ENCODE results near the gene DCLRE1B.

The DCLRE1B gene

DNA sequence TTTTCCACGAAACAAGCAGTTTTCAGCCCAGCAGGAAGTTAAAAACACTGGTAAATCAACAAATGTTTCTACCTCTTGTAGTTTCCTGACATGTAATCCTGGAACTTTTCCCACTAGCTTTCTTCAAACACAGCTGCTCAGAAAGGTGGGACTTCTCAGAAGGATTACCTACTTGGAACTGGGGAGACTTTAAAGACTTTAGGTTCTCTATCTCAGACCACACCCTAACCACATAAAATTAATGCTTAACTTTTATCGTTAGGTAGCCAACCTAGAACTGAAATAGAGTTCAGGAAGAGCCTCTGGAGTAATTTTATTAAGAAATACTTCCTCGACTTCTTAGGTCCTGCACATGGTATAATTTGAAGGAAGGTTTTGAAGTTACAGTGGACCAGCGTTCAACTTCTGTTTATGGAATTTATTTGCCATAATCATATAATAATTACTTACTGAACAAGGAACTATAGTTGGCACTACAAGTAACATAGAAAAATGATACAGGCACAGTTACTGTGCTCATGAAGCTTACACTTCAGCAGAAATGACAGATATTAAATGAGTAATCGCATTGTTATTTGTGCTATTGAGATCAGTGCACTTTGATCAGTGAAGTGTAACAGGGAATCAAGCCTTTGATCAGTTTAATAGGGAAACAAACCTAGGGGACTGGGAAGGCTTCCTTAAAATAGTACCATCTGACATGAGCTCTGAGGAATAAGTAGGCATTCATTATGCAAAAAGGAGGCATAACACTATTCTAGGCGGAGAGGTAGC lies 17.5 kb upstream of the DCLRE1B start, which contains the start of gene BCL2L15:
BCL2L15 (minus strand) TSS at position 180 of the 774 bp plus-strand sequence. CDS start 206 bp downstream, outside the sequence.
- DNase-seq, result no peak

DNA sequence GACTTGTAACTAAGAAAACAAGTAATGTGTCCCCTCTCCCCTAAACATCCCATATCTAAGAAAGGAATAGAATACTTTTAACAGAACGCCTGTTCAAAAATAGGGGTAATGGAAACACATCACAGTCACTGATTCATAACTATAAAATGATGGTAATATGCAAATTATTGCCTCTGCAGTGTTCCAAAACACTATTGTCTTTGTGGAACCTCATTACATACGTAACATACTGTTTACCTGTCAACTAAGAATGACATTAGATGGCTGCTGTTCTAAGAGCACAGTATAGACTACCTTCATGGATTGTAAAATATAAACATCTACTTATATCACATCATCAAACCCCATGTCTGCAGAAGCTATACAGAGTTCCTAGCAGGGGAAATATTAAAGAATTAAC lies 14.3 kb upstream of the DCLRE1B start:
- DNase-seq, result no peak

DNA sequence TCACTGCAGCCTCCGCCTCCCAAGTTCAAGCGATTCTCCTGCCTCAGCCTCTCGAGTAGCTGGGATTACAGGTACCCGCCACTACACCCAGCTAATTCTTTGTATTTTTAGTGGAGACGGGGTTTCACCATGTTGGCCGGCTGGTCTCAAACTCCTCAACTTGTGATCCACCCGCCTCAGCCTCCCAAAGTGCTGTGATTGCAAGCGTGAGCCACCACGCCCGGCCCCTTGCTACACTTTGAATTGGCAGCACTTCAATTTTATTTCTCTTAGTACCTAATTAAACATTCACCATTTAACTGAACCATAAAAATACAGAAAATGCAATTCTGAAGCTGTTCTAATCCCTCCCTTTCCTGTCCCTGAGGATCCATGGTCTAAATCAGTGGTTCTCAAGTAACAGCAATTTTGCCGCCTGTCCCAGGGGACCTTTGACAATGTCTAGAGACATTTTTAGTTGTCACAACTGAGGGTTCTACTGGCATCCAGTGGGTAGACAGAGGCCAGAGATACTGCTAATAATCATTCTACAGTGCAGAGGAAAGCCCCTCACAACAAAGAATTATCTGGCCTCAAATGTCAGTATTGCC lies 13.4 kb upstream of the DCLRE1B start:
- DNase-seq, result no peak

DNA sequence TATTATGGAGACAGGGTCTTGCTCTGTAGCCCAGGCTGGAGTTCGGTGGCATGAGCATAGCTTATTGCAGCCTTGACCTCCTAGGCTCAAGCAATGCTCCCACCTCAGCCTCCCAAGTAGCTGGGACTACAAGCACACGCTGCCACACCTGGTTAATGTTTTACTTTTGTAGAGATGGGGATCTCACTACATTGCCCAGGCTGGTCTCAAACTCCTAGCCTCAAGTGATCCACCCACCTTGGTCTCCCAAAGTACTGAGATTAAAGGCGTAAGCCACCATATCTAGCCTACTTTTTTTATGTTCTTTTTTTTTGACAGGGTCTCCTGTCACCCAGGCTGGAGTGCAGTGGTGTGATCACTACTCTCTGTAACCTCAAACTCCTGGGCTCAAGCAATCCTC lies 11.9 kb upstream of the DCLRE1B start:
- DNase-seq, result no peak

DNA sequence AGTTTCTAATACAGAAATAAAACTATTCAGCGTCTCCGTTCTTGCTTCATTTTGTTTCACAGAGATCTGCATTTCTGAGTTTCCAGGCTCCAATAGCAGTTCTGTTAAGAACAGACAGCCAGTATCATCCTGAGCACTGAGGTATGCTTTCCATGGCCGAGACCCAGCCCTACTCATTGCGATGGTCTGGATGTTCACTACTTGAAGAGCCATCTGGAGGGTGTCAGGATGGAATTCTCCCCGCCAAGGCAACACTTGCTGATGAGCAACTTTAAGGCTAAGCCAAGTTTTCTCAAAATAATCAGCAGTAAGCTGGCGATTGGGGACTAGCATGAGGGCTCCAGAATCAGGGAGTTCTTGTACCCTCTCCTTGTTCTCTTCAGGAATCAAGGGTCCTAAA lies 10.0 kb upstream of the DCLRE1B start:
- DNase-seq, result no peak

DNA sequence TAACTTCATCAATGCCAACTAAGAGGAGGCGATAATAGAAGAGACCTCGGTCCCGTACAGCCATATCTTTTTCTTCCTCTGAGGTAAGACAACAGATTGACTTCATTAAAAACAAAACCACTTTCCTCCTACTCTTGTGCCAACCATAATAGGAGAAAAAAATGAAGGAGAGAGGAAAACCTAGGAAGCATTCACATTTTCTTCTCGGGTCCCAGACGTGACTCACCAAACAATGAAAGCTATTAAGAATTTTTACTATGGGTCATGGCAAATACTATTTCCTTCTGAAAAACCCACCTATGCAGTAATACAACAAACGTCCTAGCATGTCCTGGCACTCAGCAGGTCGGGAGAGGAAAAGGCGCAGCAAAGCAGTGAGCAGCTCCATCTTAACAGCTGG lies 9.2 kb upstream of the DCLRE1B start:
- peak; percentile 41 for DNase-seq

DNA sequence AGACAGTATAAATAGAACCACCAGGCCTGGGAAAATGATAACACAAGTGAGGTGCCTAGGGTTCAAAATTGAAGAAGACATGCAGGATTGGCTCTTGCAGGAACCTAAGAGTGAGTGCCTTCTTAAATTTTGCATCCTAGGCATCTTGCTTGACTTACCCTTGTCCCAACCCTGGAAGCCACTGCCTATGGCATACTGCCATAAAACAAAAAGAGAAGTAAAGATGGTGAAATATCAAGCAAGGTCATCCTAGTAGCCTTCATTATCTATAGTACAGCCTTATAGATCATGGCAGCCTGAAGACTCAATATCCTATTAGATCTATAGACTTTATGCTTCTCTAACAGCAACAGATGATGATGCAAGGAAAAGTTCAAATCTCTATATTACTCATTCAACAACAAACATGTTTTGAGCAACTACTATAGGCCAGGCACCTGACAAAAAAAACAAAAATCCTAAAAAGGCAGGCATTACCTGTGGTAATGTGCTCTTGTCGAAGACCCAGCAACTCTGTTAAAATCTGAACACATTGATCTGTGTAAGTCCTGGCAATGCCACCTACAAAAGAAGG lies 6.8 kb upstream of the DCLRE1B start:
- no peak for DNase-seq

DNA sequence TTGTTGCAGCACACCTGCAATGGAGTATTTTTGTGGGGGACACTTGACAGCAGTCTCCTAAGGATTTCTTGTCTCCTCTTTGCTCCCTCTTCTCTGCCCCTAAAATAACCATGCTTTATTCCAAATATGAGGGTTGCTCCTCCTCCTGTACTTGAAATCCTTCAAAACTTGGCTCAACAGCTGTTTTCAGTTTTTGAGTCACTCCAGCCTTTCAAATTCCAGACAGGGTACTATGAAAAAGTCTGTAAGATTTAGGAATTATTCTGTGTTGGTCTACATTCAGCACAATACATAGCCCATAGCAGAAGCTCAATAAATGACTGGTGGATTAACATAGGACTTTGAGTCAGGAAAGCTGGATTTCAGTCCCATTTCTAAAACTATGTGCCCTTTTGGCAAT lies 6.0 kb upstream of the DCLRE1B start:
- peak; percentile 33 for DNase-seq

DNA sequence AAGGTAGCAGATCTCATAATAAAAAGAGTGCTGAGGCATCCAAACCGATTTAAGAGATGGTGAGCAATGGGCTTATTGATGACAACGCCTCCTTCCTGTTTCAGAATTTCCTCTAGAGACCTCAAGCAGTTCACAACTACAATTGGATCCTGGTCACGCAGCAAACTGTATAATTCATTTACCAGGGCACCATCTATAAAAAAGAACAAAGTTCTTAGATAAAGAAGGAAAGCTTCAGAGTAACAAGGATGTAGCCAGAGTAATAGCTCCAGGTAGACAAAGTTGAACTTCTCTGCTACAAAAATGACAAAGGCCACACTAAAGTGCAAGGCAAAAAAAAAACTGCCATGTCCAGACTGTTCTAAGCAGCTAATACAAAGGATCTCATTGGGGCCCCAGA lies 3.9 kb upstream of the DCLRE1B start:
- no peak for DNase-seq

DNA sequence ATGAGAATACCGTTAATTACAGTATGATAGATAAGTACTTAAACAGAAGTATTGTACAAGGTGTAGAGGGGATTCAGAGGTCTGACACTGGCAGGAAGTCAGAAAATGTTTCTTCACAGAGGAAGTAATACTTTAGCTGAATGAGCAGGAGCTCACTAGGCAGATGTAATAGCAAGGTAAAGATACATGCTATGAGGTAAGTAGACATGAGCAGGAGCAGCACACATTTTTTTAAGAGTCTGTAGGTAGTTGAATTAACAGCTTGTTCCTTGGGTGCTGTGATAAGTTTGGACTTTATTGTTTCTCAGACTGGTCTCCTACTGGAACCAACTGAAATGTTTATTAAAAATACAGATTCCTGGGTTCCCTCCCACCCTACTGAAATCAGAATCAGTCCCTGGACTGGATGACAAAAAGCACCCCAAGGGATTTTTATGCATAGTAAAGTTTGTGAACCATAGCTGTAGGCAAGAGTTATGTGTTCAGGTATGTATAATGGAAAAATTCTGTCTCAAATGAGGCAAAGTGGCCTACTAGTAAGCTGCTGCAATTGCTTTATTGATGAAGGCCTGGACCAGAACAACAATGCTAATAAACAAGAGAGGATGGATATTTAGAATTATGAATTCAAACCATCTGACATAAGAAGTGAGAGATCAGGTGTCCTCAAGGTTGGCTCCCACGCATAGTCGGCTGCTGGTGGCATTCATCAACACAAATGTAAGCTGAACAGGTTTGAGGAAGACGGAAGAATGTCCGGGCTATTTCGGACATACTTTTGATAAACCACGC lies 1.4 kb upstream of the DCLRE1B start:
- DNase-seq, result no peak

DNA sequence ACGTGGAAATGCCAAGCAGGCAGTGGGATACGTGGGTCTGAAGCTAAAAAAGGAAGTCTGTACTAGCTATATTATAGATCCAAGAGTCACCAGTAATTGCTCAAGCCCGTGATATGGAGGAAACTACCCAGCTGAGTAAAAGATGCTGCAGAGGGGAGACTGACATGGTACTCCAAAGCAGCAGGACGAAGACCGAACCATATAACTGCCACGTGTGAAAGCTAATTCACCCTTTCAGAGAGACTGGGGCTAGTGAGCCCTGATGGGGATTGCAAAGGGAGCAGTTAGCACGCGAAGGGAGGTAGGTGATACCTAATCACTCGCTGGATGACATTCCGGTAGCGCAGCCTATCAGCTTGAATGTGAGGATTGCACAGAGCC lies 843 bp upstream of the DCLRE1B start:
- DNase-seq, result no peak

DNA sequence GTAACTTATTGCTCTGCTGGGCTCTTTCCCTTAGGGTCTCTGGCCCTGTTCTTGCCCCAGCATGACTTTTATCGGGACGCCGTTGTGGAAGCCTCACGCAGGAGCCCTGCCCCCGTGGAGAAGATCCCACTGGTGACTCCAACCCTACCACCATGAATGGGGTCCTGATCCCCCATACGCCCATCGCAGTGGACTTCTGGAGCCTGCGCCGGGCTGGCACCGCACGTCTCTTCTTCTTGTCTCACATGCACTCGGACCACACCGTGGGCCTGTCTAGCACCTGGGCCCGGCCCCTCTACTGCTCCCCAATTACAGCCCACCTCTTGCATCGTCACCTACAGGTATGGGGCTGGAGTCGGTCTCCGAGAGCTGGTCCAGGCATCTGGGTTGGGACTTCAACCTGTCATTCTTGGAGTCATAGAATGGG lies 322 bp downstream of the DCLRE1B start:
- DNase-seq, result no peak

DNA sequence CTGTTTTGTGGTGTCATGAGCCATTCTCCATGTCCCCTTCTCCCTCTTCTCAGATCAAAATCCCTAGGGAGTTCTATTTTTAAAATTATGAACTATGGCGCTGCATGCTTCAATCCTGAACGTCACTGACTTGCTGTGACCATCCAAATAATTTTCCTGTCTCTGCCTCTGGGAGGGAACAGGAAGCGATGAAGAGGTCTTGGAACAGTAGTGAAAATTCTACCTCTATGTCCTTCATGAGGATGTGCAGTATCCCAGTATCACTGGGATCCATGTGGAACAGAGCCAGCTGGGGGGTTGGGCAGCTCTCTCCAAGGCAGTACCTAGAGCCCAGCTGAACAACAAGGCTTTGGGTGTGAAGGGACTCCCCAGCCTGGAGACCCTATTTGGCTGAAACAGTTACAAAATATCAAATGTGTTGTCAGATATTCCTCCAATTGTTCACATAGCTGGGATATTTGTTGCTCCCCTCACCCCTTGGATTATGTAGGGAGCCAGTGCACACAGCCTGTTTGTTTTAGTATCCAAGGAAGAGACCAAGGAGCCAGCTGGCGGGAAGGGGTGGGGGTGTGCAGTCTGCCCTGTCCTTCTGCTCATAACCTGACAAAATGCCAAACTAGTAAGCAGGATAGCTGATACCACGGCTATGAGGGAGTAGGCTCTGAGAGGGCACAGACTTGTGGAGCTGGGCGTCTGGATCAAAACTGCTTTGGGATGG lies 7.6 kb downstream of the DCLRE1B start:
- DNase-seq, result peak; percentile 80

DNA sequence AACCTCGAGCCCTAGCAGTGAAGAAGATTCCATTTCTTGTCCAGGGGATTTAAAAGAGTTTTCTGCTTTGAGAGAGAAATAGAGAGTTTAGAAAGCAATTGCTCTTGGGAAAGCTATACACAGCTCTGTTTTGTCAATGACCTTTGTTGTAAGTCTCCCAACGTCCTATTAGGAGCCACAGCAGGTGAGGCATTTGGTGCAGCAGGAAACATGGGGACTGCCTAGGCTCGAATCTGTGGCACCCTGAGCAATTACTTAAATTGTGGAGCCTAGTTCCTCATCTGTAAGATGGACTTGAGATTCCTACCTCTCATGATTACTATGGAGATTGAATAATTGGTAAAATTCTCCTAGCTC lies 8.2 kb downstream of the DCLRE1B start:
- no peak for DNase-seq

DNA sequence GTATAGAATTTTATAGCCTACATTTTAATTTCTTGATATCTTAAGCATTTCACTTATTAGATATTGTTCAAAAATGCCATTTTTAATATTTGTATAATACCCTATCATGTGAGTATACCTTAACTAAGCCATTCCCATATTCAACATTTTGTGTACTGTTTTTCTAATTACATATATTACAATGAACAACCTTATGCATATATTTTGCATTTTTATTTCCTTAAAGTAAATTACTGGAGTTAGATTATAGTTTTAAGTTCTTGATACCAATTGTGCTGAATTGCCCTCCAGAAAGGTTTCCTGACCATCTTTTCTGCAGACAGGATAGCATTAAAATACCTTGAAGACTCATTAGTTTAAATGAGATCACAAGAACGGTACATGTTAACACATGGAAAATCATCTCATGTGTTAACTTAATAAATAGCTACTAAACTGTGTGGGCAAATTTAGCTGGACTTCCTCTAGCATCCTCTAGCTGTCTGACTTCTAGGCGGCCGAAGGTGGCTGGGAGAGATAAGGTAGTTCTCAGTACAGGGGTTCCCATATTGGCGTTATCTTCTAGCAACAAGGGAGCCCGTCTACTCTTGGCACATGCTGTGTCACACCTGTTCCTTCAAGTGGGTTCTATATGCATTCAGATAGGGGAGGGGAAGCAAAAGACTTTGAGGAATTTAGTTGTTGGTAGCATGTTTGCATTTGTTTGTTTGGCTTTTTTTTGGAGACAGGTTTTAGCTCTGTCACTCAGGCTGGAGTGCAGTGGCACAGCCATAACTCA lies 8.9 kb downstream of the DCLRE1B start:
- DNase-seq, result no peak

DNA sequence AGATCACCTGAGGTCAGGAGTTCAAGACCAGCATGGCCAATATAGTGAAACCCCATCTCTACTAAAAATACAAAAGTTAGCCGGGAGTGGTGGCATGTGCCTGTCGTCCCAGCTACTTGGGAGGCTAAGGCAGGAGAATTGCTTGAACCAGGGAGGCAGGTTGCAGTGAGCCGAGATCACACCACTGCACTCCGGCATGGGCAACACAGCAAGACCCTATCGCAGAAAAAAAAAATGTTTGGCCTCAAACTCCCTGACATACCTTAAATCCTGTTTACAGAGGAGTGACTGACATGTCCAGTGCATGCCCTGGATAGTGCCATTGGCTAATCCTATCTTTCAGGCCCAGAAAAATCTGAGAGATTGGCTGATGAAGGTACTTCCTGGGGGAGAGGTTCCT lies 11.8 kb downstream of the DCLRE1B start:
- DNase-seq, result no peak

DNA sequence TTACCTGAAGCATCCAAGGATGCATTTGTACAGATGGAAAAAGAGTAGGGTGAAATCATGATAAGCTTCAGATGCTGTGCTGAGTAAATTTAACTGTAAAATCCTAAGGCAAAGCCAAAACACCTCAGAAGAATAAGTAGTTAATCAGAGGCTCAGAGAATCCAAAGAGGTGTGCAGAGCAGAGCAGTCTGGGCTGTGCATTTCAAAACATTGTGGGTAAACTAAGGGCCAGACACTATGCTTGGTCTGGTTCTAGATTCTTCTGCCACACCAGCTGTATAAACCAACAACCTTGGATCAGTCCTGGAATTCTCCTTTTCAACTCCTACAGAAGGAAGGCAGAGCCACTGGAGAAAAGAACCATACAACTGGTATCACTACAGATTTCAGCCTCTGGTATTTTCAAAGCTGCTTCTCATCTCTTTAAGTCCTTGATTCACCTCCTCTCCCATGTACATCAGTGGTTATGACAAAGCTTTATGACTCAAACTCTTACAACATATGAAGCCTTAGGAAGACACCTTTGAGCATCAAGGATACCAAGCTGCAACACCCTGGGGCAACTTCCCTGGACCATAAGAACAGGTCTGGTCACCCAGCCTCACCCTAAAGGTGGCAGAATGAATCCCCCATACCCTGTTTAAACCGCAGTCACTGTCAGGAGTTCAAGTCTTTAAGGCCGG lies 12.4 kb downstream of the DCLRE1B start:
- peak; percentile 36 for DNase-seq

DNA sequence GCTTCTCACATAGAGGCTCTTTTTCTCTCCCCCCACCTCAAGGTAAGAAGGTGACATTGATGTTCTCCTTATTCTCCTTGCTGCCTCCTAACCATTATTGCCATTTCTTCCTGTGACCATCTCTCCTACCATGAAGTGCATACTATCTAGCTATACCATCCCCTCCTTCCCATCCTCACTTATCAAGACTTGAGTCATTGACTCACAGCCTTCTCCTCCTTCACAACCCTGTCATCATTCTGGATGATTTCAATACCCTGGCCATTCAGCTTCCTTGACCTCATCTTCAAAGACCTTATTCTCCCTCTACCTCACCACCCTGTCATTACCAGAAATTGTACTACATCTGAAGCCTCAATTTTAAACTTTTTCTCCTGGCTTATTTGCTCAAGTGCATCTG lies 13.1 kb downstream of the DCLRE1B start:
- DNase-seq, result no peak

DNA sequence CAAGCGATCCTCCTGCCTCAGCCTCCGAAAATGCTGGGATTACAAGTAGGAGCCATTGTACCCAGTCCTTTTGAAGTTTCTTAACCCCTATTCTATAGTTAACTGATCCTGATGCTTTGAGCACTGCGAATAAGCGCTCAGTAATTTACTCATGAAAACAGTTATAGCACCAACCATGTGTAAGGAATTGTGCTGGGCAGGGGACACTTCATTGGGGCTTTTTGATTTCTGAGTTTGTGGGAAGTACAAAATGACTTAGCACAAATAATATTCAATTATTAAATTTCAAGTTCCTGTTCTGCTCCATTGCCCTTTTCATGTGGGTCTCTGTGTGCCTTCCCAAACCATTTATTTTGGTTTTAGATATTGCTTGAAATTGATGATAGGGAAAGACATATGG lies 17.8 kb downstream of the DCLRE1B start:
- no peak for DNase-seq

DNA sequence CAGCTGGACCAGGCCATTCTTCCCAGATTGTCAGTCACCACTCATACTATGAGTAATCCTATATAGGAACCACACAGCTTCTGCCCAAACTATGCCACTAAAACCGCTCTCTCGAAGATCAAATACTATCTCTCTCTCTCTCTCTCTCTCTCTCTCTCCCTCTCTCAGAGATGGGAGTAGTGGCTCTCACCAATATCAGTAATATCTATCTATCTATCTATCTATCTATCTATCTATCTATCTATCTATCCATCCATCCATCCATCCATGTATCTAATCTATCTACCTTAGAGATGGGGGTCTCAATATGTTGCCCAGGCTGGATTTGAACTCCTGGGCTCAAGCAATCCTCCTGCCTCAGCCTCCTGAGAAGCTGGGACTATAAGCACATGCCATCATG lies 19.3 kb downstream of the DCLRE1B start:
- DNase-seq, result no peak

DNA sequence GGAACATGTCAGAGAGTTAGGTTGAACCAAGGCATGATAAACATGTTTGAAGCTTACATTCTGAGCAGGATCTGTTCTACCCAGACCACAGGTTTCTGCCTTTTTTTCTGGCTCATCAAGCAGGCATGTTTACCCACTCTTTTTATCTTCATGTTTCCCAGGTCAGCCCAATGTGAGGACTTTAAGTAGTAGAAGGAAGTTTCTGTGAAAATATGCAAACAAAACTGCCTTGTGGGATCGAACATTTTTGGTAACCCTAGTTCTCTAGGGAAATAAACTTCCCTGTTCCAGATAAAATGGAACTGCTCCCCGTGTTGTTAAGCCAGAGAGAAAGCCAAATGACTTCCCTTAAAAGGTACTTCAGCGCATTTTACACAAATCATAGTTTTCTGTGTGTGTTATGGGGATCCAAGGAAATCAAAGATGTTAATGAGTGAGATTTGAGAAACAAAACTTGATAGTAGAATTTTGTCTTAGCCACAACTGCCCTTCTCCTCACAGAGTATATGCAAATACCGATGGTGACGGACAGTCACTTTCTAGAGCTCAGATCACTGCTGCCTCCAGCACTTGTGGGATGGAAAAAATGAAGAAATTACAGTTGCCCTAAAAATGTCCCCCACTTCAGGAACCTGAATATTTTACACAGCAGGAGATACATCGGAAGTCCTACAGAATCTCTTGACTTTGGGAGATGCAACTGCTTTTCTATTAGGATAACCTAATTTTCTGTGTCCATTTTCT lies 23.2 kb downstream of the DCLRE1B start:
- no peak for DNase-seq
